NCI-H2107 treated with DMSO at 0.1 percent for 48 hours (cell line): ENCODE results near the gene KIF21A.

ENCODE experiments used
- DNase-seq: peaks from one replicate; lab custom pipeline; 2025; ENCODE audit not compliant: unreplicated experiment; lab: John Stamatoyannopoulos, UW

Gene KIF21A

GRCh38 chr12:39431797-39432196 is 11.1 kb downstream of the KIF21A start:
- no peak for DNase-seq

GRCh38 chr12:39431002-39431796 is 11.7 kb downstream of the KIF21A start:
- DNase-seq = no peak

GRCh38 chr12:39429809-39430208 is 13.1 kb downstream of the KIF21A start:
- no peak for DNase-seq

GRCh38 chr12:39427360-39427808 is 15.5 kb downstream of the KIF21A start:
- no peak for DNase-seq

GRCh38 chr12:39426636-39427240 is 16.2 kb downstream of the KIF21A start:
- DNase-seq = no peak

- no peak for DNase-seq
These were observed 22.9 kb downstream of the KIF21A start for GRCh38 chr12:39420043-39420442.

- no peak for DNase-seq
These were observed 23.4 kb downstream of the KIF21A start for GRCh38 chr12:39419471-39419870.

- DNase-seq = no peak
These were observed 25.0 kb downstream of the KIF21A start for GRCh38 chr12:39417916-39418315.

GRCh38 chr12:39413836-39414771 is 28.8 kb downstream of the KIF21A start:
- DNase-seq = no peak

- DNase-seq = no peak
These were observed 30.7 kb downstream of the KIF21A start for GRCh38 chr12:39412210-39412609.

GRCh38 chr12:39406262-39406661 is 36.7 kb downstream of the KIF21A start:
- no peak for DNase-seq

GRCh38 chr12:39405580-39405979 is 37.3 kb downstream of the KIF21A start:
- DNase-seq = no peak

GRCh38 chr12:39404000-39404399 is 38.9 kb downstream of the KIF21A start:
- DNase-seq = no peak

GRCh38 chr12:39403376-39403775 is 39.5 kb downstream of the KIF21A start:
- DNase-seq = no peak

GRCh38 chr12:39402922-39403321 is 40.0 kb downstream of the KIF21A start:
- DNase-seq = no peak

GRCh38 chr12:39401459-39401858 is 41.5 kb downstream of the KIF21A start:
- DNase-seq = no peak

- no peak for DNase-seq
These were observed 47.1 kb downstream of the KIF21A start for GRCh38 chr12:39395866-39396265.

GRCh38 chr12:39393890-39394289 is 49.0 kb downstream of the KIF21A start:
- DNase-seq = no peak

- DNase-seq = no peak
These were observed 49.7 kb downstream of the KIF21A start for GRCh38 chr12:39393179-39393578.

GRCh38 chr12:39392154-39392925 is 50.6 kb downstream of the KIF21A start:
- no peak for DNase-seq

- DNase-seq = no peak
These were observed 52.2 kb downstream of the KIF21A start for GRCh38 chr12:39390752-39391151.
